COR-L47 (cell line): ENCODE results near the gene CFDP1.

Experiments used
- DNase-seq: peaks from one replicate; lab custom pipeline; 2025; lab: John Stamatoyannopoulos, UW

CFDP1 gene

DNA sequence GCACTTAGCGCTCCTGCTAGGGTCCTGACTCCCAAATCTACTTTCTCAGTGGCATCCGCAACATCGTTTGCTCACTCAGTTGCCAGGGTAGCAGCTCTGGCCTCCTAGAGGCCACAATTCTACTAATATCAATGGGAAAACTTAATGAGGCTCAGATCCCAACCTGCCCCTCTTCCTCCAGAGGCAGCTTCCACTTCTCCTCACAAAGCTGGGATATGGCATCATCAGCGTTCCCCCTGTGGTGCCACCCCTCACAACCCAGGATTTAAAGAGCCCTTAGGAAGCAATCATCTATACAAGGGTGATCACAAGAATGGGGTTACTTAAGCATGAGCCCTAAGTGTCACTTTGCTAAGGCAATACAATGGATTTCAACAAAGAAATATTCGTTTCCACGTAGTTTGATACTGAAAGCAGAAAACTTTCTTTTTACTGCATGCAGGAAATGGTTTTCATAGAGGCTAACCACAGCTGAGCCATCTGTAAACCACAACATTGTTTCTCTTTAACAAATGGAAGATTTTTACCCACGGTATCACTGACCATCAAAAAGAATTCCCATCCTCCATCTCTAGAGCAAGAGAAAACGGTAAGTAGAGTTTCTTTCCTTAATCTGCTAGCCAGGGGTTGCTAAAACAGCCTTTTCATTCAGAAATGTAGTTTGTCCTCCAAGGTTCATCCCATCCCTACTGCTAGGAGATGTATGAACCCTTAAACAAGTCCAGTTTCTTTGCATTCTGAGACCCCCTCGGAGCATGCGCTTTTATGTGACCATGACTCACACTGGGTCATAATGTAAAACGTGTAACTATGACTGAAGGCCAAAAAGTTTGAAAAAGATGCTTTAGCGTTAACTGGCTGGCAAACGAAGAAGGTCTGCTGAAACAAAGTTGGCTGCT, 113.5 kb downstream of the CFDP1 start:
- DNase-seq: no peak

DNA sequence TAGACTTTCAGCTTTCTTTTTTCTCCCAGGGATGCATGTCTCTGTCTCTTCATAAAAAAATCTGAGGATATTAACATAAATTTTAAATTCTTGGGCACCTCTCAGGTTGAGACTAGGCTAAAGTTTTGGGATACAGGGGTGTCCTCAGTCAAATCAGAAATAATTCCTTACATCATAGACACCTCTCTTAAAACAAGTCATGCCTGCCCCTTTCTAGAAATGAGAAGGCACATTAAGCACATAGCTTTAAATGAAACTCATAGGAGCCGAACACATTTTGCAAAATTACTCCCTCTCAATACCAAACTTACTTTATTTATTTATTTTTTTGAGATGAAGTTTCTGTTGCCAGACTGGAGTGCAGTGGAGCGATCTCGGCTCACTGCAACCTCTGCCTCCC, 114.6 kb downstream of the CFDP1 start:
- DNase-seq: no peak

DNA sequence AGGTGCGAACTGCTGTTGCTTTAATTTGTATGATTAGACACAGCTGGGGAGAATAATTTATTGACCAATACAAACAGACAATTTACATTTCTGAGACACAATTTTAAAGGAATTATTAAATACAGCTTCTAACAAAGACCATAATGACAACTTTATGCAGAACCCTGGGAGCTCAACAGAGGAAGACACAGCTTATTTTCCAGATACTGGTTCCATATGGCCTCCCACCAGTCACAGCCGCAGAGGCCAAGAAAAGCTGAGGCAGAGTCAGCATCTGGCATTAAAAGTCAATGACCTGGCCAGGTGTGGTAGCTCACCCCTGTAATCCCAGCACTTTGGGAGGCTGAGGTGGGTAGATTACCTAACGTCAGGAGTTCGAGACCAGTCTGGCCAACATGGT, 115.8 kb downstream of the CFDP1 start:
- no peak for DNase-seq

DNA sequence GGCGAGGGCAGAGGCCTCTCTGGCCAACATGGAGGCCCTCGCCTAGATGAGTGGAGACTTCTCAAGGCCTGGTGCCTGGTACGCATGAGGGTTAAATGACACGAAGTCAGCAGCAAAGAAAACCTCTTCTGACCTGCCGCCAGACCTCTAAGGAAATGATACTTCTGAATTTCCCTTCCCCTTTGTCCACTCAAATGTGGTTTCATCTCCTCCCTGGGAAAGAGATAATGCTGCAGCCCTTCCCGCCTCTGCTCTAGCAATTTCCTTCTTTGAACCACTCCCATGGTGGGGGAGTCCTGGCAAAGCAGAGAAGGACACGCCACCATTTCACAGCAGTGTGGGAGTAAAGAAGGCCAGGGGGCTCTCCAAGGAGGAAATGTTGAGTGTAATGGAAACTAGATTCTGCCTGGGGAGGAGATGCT, 116.2 kb downstream of the CFDP1 start:
- DNase-seq: no peak

DNA sequence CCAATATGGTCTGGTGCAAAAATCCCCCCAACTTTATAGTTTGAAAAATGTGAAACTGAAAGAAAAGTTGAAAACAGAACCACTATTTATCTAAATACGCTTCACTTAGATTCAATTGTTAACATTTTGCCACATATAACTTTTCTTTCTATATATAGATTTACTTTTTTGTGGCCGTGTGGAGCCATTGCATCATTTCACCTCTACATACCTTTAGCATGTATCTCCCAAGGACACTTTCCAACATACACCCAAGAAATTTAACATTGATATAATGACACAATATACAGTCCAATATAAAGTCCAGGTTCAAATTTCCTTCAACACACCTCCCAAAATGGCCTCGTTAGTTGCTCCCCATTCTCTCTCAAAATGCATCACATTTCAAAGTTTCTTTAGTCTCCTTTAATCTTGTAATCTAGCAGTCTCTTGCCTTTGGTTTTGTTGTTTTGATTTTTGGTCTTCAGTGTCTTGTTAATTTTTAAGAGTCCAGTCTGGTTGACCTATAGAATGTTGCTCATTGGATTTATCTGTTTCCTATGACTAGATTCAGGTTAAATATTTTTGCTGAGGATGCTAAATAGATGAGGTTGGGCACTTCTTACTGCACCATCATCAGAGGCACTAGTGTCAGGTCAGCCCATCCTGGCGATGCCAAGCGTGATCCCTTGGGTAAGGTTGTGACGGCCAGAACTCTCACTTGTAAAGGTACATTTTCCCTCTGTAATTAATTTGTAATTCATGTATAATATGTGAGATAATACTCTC, 117.6 kb downstream of the CFDP1 start:
- no peak for DNase-seq

DNA sequence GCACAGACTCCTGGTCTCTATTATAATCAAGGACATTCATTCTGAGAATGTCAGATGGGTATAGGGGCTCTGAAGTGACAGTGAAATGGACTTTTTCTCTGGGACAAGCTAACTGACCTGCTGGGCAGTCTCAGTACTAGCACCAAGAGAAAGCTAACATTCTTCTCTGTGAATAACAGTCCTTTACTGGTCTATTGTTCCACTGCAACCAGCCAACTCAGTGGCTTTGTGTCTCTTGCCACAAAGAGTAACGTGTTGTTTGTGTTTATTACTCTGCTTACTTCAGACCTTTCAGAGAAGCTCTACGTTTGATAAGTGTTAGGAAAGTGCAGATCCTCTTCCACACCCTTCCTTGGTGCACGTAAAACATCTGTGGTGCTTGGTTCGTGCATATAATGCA, 120.4 kb downstream of the CFDP1 start:
- no peak for DNase-seq

DNA sequence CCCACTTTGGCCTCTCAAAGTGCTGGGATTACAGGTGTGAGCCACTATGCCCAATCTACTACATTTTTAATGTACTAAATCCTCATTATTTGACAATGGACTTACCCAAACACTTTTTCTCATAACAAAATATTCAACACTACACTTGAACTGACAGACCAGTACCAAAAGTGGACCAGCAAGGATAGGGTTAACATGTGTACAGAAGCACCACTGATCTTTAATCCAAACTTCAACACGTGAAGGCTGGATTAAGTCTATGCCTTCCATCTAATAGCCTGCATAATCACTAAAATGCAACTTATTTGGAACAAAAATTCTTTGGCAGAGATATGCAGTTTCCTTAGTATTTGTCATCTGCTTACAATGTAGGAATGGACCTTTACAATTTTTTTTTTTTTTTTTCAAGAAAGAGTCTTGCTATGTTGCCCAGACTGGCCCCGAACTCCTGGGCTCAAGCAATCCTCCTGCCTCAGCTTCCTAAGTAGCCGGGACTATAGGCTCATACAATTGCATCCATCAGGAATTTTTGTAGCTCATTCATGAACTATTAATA, 121.8 kb downstream of the CFDP1 start:
- no peak for DNase-seq

DNA sequence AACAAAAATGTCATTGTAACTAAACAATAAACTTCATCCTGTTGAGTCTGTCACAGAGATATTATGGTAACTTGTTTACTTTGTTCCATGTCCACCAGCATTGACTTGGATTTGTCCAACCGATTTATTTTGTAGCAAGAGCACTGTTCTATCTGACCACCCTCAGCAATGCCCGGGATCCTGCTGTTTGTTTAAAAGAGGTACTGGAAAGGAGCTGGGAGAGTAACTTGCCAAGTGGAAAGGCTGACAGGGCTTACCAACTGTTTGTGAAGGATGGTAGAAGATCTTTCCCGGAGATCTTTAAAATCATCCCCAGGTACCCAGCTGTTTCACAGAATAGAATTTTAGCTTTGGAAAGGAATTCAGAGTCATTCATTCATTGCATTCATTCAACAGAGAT, 122.8 kb downstream of the CFDP1 start:
- DNase-seq: no peak

DNA sequence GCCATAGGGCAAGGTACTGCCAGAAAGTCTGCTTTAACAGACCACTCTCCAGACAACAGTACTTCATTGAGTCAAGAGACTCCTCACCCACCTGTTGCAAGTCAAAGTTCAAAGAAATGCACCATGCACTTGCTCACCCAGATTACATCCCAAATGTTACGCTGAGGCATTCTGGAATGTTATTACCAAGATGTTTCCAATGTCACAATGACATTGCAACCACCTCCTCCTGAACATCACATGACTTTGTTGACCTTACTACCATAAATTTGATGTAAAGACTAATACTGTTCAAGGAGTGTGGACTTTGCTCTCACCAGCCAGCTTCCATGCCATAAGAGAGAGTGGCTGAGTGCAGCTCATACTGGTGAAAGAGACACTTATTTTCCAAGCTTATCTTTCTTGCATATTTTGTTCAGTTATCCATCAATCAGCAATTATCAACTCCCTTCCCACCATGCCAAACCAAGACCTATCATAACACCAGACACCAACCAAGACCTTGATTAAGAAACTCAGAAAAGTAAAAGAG, 123.3 kb downstream of the CFDP1 start:
- DNase-seq: no peak

DNA sequence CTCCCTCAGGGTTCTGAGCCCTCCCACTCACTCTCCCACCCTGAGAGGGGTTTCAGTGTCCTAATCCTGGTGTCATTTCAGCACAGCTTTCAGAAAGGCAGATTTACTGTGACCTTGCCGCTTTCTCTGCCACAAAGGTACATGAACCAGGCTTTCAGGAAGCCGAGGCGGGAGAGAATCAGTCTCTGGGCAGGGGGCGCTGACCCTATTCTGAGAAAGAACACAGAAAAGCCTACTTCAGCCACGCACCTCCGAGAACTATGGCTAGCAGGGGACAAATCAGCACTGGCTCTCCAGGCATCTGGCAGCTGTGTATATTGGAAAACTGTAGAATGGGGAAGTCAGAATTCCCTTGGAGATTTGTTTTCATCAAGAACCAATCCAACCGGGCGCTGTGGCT, 124.1 kb downstream of the CFDP1 start:
- no peak for DNase-seq

DNA sequence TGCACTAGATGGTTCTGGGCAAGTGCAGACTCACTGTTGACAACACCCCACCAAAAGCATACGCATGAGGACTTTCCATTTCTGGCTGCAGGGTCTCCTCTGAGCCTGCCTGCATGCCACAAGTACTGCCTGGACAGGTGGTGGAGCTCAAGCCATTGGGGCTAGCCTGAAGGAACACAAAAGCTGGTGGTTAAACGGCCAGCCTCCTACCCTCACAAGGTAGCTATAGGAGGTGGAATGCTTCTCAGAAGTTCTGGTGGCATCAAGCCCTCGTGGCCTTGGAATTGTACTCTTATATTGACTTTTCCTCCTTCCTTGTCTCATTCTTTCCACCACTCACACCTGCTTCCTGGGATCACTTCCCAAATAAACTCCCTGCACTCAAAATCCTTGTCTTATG, 125.3 kb downstream of the CFDP1 start:
- DNase-seq: no peak

DNA sequence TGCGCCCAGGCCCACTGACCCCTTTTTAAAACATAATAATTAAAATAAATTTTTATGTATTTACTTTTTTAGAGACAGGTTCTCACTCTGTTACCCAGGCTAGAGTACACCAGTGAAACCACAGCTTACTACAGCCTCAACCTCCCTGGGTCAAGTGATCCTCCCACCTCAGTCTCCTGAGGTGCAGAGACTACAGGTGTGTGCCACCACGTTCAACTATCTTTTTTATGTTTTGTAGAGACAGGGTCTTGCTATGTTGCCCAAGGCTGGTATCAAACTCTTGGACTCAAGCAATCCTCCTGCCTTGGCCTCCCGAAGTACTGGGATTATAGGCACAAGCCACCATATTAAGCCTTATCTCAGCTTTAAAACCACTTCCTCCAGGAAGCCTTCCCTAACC, 125.8 kb downstream of the CFDP1 start:
- DNase-seq: no peak

DNA sequence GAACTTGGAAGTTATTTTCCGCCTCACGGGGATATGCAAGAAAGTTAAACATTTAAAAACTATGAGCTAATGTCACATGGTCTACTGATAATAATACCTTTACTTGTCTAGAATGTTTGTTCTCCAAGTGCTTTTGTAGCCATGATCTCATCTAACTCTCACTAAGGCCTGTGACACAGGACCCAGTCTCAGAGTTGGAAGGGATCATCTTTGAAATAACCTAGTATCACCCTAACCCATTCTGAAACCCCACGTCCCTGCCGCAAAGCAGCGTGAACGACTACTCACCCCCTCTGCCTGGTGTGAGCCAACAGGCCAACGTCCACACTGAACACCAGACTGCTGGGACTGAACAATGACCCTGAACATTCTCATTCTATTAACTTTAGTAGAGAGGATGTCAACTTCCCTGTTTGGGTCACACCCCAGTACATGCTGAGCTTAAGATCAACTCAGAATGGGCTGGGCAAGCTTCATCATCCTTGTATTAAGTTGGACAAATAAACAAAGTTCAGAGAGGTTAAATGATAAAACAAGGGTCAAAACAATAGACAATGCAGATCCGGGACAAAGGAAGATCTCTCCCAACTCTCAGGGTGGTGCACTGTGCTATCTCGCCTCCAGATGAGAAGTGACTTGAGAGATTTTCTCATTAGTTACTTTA, 127.1 kb downstream of the CFDP1 start:
- DNase-seq: no peak

DNA sequence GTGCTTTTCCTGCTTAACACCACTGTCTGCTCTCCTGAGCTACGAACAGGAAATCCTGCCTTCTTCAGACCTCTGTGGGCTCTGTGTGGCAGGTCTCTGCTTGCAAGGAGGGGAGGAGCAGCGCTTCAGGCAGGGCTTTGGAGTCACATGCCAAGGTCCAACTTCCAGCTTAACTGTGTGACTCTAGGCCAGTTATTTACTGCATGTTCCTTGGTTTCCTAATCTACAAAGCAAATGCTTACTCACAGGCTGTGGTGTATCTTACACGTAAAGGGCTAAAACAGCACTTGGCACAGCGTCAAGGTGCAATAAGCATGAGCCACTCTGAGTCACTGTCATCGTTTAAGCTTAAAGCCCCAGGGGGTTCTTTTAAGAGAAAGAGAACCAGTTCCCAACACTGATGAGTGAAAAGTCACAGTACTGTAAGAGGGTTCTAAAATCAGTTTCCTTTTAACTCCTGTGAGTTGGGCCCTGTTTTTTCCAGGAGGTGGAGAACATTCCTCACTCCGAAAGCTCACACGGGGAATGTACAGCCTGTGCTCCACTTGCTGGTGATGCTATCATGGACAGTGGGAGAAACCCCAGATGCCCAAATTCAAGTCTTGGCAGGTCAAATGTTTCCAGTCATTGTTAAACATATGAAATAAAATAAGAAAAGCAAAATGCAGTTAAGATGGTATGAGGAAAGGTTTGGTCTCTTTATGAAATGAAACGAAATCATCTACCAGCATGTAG, 127.8 kb downstream of the CFDP1 start:
- DNase-seq: peak; percentile 63

DNA sequence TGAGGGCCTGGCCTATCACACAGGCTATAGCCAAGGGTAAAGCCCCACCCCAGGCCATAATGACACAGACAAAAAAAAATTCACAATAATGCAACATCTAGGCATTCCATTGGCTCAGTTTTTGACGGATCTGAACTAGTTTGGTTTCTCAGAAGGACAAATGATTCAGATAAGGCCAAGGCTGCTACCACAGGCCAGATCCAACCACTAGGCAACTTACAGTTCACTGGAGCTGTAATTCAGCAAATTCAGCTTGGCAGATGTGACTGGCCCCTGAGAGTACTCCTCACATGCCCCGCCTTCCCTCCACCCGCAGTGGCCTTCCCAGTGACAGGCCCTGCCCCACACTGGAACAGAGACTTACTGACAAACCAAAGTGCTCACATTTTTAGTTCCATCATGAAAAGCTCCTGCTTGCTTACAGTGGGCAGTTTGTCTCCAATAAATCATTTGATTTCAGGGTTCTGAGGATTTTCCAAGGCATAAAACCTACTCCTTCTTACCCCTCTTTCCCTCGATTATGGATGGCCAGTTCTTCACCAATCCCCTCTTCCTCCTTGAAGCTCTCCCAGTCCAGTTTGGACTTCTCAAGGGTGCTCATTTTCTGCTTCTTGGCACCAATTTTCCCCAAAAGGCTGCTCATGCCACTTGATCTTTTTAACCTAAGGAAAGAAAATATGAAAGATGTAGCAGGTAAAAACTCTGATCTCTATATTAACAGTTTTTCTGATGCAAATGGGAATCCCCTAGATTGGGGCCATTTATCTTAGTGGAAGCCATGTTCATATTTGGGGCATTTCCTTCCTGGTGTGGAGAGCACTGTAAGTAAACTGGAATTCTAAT, 128.6 kb downstream of the CFDP1 start:
- DNase-seq: no peak

DNA sequence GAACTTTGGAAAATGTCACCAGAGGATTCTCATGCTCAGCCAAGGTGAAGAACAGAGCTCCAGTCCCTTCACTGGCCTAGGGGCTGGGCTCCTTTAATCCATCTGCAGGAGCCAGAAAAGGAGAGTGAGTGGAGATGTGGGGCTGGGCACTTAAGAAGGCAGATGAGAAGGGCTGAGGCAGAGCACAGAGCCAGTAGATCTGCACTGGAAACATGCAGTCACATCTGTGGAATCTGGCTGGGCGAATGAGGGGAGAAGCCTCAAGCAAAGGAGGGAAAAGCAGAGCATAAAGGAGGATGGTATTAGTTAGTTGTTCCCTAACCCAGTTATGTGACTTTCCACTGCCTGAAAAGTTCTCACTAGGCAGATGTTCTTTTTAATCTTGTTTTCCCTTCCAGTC, 131.5 kb downstream of the CFDP1 start:
- no peak for DNase-seq

DNA sequence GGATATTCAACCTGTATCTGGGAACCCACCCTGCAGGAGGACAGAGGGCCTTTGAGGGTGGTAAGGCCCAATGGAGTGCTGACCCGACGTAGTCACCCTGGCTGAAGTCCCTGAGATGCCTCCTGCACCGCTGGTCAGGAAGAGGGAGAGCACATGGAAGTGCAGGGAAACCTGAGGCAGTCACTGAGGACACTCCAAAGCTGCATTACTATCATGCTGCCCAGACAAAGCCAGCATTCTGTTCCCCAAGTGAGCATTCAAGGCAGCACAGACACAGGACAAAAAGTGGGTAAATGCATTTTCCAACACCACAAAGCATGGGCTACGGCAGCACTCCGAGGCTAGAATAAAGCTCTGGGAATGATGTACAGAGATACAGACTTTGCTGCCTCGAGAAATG, 135.0 kb downstream of the CFDP1 start:
- no peak for DNase-seq

DNA sequence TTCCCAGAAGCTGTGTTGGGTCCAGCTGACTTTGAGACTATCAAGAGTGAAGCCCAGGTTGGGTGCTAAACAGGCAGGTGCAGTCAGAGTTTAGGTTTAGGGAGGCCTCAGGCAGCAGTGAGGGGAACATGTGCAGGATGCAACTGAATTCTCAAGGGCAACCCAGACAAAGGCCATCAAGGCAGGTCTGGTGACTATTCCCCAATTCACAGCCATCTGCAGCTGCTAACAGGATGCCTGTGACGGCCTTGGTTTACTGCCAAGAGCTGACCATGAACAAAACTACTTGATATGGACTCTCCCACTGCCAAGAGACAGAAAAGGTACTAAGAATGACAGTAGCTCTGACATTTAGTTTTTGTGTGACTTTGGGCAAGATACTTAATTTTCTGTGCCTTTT, 136.7 kb downstream of the CFDP1 start:
- no peak for DNase-seq

DNA sequence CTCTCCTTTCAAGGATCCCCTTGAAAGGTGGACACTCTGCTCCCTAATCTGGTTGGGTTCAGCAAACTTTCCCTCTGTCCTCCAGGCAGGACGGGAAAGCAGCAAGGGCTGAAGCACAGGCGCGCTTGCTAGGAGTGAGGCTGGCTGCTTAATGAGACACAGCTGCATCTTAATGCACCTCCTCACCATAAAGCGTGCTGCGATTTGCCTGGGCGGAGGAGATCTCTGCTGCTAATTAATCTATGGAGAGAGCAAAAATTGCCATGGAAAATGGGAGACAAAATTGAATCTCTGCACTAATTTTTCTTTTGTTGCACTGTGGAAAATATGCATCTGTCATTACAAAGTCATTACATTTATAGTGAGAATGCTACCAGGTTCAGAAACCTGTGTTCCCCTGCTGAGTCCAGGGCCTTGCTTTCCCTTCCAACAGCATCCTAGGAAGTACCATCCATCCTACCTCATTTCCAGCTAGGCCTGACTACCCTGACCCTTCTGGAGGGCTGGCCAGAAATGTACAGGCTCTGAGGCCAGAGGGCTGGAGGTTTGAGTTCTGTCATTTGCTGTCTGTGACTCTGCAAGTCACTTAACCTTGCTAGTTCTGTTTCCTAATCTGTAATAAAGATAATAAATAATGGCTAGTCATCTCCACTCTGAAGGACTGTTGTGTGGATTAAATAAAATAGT, 138.4 kb downstream of the CFDP1 start:
- no peak for DNase-seq

DNA sequence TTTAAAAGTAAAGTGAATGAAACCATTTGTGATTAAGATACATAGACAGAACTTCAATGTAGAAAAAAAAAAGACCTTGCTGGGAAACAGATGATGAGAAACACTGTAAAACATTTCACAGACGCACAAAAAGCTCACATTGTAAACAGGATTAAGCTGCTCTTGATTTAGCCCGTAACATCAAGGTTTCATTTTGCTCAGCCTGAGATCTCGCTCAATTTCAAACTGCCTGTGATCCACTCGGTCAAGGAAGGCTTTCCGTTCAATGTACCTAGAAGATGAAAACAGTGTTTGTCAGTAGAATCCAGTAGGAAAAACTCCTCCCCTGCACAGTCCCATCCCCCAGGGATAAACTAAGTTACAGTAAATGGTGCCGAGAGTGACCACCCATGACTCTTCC, 139.5 kb downstream of the CFDP1 start:
- no peak for DNase-seq
